Germinal center (tissue), 1 donor: ENCODE data around the gene FLVCR2.
"Not testable (repeated sequence)": the region's sequence is repeated elsewhere in the genome, so short reads cannot be mapped to it uniquely, and the experiment has no call there.

ENCODE experiments used
- DNase-seq: peaks from one replicate; pipeline ENCODE4 v3.0.0; 2012; ENCODE audit warnings: mixed read lengths, low spot score

FLVCR2 gene

DNA sequence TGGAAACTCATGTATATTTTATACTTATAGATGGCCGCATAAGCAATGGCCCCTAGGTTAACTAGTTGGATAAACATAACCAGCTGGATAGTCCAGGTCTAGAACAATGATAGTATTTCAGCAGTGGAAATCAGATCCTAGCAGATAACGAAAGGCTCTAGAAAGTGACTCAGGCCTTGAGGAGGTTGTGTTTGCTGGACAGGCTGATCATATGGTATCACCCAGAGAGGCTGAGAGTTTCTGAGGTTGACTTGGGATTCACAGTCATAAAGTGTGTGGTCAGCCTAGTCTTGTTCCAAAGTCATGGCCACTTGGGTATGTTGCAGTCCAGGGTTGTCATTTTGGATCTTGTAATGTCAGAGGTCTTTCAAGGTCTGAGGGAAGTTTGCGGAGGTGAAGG, 16.8 kb downstream of the FLVCR2 start:
- DNase-seq, result no peak

DNA sequence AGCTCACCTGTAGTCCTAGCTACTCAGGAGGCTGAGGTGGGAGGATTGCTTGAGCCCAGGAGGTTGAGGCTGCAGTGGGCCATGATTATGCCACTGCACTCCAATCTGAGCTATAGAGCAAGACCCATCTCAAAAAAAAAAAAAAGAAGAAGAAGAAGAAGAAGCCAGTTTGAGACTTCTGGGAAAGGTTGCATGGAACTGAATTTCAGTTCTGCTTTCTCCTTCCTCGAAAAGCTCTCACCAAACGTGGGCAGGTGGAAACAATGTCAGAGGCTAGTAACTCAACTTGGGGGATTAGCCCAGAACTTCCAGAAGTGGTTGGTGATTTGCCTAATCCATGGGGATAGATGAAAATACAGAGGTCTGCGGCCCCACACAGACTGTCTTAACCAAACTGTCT, 18.7 kb downstream of the FLVCR2 start:
- DNase-seq, result no peak

DNA sequence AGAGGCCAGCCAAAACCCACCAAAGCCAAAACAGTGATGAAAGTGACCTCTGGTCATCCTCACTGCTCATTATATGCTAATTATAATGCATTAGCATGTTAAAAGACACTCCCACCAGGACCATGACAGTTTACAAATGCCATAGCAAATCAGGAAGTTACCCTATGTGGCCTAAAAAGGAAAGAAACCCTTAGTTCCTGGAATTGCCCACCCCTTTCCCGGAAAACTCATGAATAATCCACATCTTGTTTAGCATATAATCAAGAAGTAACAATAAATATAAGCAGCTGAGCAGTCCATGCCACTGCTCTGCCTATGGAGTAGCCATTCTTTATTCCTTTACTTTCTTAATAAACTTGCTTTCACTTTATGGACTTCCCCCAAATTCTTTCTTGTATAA, 21.7 kb downstream of the FLVCR2 start:
- not testable (repeated sequence) for DNase-seq

DNA sequence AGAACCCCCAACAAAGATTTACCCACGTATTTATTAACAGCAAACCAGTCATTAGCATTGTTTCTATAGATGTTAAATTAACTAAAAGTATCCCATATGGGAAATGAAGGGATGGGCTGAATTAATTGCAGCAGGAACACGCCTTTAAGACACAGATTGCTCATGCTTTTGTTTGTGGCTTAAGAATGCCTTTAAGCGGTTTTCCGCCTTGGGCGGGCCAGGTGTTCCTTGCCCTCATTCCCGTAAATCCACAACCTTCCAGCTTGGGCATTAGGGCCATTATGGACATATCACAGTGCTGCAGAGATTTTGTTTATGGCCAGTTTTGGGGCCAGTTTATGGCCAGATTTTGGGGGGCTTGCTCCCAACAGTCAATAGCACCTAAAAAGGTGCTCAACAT, 22.6 kb downstream of the FLVCR2 start:
- not testable (repeated sequence) for DNase-seq

DNA sequence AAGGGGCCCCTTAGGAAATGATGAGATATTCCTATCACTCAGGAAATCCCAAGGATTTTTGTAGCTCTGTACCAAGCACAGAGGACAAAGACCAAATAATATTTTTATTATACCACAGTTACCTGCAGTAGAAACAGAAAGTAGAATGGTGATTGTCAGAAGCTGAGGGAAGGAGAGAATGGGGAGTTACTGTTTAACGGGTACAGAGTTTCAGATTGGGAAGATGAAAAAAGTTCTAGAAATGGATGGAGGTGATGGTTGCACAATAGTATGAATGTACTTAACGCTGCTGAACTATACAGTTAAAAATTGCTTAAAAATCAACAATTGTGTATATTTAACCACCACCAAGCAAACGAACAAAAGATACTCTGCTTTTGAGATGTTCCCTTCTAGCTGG, 24.1 kb downstream of the FLVCR2 start:
- DNase-seq, result no peak

DNA sequence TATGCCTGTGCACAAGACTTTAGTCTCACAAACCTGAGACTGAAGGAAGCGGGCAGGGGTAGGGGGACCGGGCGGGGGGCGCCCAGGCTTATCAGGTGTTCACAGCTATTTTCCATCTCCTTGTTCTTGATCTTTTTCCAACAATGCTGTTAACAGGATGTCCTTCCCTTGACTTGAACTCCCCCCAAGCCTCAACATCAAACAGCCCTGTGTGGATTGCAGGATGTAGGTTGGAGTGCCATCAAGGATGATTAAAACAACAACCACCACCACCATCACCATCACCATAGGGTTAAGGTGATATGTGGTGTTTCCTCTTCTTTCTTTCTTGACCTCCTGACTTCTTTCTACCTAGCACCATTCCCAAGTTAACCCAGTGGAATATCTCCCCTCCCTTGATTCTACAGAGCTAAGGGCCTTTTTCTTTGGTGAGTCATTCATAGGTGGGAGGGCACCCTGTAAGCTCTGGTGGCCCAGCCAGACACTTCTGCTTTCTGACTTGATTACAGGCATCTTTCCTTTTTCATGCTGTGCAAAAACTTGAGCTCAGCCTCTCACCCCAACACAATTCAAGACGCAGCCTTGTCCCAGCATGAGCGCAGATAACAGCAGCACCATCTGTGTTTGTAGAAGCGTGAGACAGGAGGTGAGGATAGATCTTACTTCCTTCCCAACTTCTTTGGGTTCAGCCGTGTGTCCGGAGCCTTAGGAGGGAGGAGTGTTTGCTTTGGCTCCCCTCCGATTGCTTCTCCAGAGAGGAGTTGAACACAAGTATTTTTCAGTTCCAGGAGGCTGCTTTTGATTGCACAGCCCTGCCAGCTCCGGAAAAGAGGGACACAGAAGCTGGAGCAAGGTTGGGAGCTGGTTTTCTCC, 26.8 kb downstream of the FLVCR2 start:
- no peak for DNase-seq

DNA sequence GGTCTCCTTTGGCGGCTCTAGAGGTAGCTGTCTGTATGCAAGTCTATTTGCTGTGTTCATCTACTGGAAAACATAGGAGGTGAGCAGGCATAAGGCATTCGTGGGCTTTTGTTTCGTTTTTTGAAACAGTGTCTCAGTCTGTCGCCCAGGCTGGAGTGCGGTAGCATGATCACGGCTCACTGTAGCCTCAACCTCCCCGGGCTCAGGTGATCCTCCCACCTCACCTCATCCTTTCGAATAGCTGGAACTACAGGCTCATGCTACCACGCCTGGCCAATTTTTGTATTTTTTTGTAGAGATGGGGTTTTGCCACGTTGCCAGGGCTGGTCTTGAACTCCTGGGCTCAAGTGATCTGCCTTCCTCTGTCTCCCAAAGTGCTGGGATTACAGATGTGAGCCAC, 27.5 kb downstream of the FLVCR2 start:
- DNase-seq, result no peak

DNA sequence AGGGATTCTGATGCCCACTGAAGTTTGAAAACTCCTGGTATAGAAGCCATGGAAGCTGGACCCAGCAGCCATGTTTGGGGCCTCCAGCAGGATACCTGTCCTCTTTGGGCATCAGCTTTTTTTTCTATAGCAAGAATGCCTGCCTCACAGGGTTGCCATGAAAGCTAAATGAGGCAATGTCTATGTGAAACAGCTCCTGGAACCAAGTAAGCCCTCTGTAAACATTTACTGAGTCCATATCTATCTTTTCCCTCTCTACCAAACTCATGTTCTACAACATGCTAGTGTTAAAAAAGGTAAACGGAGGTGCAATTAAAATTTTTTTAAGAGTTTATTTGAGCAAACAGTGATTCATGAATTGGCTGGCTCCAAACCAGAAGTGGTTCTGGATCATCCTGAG, 28.6 kb downstream of the FLVCR2 start:
- DNase-seq, result no peak

DNA sequence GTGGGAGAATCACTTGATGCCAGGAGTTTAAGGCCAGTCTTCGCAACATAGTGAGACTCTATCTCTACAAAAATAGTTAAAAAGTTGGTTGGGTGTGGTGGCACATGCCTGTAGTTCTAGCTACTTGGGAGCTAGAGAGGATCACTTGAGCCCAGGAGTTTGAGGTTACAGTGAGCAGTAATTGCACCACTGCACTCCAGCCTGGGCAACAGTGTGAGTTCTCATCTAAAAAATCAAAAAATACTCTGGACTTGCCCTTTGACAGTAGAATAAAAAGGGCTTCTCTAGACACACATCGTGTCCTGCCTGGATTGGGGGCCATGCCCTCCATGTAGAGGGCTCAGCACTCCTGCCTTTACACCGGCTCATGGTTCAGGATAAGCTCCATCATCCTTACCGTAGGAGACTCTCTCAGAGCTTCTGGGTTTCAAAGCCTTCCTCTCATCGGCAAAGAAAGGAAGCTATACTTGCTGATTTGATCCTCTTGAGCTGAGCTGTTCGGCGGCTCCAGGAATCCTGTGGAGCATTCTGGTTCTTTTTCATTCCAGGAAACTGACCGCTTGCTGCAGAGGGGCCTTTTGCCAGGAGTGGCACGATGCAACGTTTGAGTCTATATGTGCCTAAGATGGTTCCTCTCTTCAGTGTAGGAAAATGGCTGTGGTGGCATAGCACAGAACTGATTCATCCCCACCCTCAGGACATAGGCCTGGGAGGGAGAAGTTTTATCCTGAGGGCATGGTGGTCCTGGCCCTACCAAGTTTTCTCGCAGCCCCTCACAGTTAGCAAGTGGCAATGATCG, 29.6 kb downstream of the FLVCR2 start:
- no peak for DNase-seq

DNA sequence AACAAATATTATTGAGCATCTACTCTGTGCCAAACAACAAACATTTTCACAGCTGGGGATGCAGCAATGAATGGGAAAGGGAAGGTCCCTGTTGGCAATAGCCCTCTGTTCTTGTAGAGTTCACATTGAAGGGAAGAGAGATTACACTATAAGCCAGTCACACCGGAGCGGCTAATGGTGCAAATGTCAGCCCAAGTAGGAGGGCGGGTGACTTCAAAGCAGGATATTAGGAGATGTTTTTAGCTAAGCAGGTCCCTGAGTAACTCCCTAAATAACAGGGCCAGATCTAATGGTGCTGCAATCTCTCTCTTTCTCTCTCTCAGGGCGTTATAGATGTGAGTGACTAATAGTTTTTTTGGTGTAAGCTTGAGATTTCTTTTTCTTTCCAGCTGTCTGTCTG, 30.7 kb downstream of the FLVCR2 start:
- no peak for DNase-seq

DNA sequence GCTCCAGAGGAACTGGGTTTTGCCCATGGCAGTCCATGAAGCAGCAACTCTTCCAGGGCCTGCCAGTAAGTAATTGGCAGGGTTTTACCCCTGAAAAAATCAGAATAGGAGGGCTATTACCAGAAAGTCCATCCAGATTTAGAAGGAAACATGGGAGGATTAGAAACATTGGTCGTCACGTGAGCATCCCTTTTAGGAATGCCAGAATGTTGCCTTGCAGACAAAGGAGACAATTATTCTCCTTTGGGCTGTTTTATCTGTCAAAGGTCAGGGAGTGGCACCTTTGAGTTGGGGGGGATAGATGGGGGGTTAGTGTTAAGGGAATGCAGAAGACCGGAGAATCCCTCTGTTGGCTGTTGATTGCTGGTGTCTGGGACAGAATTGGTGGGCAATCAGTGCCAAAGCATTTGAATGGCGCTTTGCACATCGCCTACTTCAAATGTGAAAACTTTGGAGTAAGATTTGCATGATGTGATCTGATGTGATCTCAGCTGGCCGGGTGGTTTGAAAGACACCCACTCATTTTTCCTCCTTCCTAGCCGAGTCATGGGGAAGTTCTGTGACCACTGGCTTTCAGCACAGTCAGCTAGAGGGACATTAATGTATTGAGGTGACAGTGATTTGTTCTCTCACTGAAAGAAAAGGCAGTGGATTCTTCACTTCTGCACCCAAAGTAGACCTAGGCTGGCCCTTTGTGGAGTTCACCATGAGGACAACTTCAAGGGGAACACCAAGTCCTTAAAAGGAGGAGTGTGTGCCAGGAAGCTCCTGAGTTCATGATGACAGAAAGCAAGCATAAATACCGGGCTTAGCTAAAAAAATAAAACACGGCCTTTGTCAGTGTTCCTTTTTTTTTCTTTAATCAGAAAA, 31.4 kb downstream of the FLVCR2 start:
- no peak for DNase-seq

DNA sequence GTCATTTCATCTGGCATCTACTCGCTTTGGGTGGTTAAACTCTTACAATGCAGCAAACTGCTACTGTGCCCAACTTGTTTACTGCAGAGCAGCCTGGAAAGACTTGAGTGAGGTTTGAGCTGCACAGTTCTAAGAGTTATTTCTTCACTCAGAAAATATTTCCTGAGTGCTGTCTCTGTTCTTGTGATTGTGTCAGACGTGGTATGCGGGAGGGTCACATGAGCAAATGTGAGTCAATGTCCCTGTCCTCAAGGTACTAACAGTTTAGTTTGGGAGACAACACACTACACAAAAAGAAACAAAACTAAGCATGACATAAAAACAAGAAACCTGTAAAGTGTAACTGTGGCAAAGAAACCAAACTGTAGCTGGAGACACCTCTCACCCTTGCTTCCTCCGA, 32.4 kb downstream of the FLVCR2 start:
- DNase-seq, result no peak

DNA sequence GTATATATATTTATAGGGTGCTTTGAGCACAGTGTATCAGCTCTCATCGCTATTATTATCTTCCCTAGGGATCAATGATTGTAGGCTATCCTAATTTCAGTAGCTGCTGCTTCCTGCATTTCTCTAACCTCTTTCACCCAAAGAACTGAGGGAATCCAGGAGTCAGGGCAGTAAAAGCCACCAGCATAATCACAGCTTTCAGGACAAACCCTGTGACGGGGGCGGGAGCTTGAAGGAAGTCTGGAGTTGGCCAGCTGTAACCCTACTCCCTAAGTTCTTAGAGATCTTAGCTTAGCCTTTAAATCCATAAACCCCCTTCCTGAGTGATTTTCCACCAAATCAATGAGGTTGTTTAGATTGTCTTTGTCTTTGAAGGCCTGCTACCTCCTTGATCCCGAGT, 33.7 kb downstream of the FLVCR2 start:
- no peak for DNase-seq

DNA sequence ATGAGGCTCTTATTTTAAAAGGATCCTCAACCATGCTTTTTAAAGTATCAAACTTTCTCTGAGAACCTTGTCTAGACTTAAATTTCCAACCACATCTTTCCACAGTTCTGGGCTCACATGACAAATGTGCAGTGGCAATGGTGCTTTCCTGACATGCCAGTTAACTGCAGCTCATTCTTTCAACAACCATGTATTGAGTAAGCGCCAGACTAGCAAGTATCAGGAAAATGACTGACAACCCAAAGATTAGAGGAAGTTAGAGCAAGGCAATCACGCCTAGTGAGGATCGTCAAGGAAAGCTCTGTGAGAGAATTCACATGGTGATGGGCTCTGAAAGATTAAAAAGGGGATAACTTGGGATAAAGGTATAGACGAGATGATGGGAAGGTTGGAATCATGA, 35.8 kb downstream of the FLVCR2 start:
- no peak for DNase-seq

DNA sequence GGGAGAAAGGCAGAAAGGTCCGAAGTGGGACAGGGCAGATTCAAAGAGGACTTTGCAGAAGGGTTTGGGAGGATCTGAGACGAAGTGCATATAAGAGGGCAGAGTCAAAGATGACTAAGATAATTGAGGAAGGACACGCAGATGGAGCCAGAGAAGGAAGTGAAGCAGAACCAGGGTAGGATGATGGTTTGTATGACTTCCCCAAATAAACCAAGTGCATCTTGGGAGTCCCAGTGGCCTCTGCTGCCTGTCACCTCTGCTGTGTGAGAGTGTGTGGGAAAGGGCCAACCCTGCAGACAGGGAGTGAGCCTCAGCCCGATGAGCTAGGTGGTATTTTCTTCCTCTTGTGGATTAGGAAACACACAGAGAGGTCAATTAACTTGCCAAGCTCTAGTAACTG, 36.8 kb downstream of the FLVCR2 start:
- peak; percentile 47 for DNase-seq

DNA sequence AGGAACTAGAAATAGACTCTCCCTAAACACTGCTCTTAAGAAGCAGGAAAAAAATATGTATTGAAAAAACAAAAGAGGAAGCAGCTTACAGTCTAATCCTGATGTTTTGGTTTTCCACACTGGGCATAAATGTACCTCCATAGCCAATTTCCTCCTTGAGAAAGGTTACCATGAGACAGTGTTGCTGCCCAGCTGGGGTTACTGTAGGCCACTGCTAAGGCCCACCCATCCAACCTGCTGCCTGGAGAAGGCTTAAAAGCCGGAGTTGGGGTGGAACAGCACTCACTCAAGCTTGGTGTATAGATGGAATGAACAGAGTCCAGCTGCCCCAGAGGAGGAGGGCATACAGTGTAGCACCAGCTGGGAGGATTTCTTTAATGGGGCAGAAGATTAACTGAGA, 41.1 kb downstream of the FLVCR2 start:
- no peak for DNase-seq

DNA sequence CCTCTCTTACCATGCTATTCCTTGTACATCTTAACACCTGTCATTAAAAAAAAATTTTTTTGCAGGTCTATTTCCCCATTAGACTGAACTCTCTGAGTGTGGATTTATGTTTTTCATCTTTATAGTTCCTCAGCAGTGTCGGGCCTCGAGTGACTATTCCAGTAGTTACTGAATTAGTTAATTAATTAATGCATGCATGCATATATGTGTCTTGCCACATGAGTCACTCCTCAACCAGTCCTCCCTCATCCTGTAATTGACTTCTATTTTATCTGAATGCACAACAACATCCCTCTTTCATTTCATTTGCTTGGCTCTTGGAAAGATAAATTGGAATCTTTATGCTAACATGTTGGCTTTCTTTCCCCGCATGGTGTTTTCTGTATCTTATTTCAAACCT, 46.6 kb downstream of the FLVCR2 start:
- no peak for DNase-seq

DNA sequence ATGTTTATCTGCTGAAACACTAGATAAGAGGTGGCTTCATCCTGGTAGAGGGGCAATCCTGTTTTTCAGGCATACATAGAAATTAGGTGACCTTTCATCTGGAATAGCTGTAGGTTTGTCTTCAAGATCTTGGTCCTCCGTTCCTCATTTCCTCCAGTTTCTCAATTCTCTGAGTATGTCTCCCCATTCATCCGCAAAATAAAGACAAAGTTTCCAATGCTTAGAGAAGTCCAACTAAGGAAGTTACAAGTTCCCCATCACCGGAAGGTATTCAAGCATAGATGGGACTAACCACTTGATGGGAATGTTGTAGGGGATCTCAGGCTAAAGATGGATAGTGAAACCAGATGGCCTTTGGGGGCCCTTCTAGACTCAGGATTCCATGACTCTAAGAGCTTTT, 48.0 kb downstream of the FLVCR2 start:
- DNase-seq, result no peak

DNA sequence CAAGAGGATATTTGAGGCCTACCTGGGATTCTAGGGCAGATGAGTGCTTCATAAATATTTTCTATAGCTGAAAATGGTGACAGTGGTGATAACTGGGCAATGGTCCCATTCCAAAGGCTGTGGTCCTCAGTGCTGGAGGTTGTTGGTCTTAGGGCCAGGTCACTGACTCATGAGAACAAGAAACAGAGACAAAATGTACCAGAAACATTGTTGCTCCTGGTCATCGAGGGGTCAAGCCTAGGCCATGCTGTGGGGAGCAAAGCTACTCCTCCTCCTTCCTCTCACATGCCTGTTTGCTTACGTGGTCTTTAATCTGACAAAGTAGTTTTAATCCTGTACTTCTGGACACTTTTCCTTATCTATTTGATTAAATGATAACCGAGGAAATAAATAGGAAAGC, 48.4 kb downstream of the FLVCR2 start:
- no peak for DNase-seq

DNA sequence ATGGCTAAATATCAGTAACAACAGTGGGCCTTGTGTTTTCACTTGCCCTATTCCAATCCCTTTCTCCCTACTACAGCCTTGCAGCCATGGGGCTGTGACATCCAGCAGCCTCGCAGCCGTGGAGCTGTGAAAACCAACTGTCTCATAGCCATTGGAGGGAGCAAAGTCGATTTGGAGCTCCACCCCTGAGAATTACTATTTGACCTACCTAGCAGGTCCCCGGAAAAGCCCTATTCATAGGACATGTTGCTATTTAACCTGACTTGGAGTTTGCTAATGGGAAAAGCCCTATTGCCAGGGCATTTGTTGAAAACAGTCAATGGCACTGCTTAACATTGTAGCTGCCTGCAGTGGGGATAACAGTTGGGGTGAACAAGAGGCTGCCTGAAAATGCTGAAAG, 49.0 kb downstream of the FLVCR2 start:
- DNase-seq, result no peak

DNA sequence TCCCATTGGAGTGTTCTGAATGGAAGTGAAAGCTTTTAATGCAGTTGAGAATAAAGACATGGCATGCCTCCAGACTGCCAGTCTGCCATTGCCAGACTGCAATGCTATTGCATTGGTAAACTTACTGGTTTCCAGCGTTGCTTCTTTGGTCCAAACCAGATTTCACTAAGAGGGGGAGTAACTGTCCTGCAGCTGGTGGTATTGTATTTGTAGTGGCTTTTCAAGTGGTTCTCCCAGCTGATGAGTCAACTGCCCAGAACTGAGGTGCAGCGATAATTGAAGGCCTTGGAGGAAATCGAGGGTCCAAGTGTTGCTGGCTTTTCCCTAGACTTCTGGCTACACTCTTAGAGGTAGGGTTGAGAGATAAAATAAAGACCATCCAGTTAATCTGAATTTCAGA, 50.4 kb downstream of the FLVCR2 start:
- DNase-seq, result no peak

DNA sequence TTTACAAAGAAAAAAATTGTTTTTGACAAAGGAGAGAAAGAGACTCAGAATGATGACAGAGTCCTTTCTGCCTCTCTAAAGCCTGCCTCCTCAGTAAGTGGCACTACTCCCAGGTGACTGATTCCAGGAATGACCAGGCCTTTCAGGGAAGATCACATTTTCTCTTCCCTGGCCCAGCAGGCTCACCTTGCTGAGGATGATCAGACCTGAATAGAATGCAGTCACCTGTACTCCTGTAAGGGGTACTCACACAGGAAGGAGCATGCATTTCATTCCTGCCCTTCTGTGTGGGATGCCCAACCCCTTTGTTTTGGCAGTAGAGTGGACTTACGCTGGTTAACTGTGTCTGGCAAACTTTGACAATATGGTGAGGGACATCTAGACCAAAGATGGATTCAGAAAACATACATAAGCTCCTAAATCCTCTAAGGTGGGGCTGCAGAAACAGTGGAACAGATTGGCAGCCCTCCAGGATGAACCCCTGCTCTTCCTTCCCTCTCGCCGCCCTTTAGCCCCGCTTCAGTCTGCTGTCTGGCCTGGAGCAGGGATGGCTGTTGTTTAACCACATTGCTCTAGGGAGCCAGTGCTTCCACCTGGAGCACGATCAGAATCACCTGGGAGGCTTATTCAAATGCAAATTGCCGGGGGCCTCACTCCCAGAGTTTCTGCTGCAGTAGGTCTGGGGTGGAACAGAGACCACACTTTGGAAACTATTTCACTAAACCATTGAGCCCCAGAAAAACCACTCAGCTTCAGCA, 52.5 kb downstream of the FLVCR2 start:
- no peak for DNase-seq
